K562 treated with DMSO at 1 percent for 12 hours (cell line): Measurements from ENCODE around the gene PATE3. TPM values are rescaled to one million over a fixed set of nuclear protein-coding genes. Genes with fewer than 3 reads are reported as not detected.

Experiments used
- total RNA-seq: library from RNA; unstranded; fragments of 300-600 nt; gene quantifications from 2 replicates; pipeline ENCODE4 v1.2.3, GENCODE V29; 2022; ENCODE audit not compliant: insufficient read depth

Gene PATE3
- not detected in 2 replicates for total RNA-seq

GRCh38 chr11:125787827-125788226 is at the start of gene PATE3:
Gene PATE3, plus strand, starts transcription at chr11:125788127. Its CDS starts 25 bp downstream, at chr11:125788152.

GRCh38 chr11:125745979-125746378 is 41.9 kb upstream of the PATE3 start, which contains the start of gene PATE1:
Gene PATE1, plus strand, starts transcription at chr11:125746279. Its CDS starts 26 bp downstream, at chr11:125746305.

GRCh38 chr11:125778728-125779127 is 9.2 kb upstream of the PATE3 start, which contains the start of gene PATE2:
Gene PATE2, minus strand, starts transcription at chr11:125778828. Its CDS starts 55 bp downstream, at chr11:125778773.

GRCh38 chr11:125833016-125833415 is 45.1 kb downstream of the PATE3 start, which contains the start of gene PATE4:
Gene PATE4, plus strand, starts transcription at chr11:125833316. Its CDS starts 44 bp downstream, at chr11:125833360.

Other genes with a start within 250 kb of the PATE3 start
- 84.6 and 143 TPM in 2 replicates for gene EI24, start 218.7 kb upstream of the PATE3 start, total RNA-seq
- gene STT3A, start 195.3 kb upstream of the PATE3 start, total RNA-seq: 73.7 and 167 TPM in 2 replicates
- gene CHEK1, start 163.0 kb upstream of the PATE3 start, total RNA-seq: 55.9 and 98.7 TPM in 2 replicates
- 0.50 TPM in 1 of 2 replicates, not detected in the other for gene ACRV1, start 107.3 kb upstream of the PATE3 start, total RNA-seq
- gene PATE1, start 41.8 kb upstream of the PATE3 start, total RNA-seq: not detected in 2 replicates
- not detected in 2 replicates for gene PATE2, start 9.3 kb upstream of the PATE3 start, total RNA-seq
- not detected in 2 replicates for gene PATE4, start 45.2 kb downstream of the PATE3 start, total RNA-seq
- 5.4 and 10.0 TPM in 2 replicates for gene HYLS1, start 99.5 kb downstream of the PATE3 start, total RNA-seq
- gene PUS3, start 115.1 kb downstream of the PATE3 start, total RNA-seq: 8.4 and 11.3 TPM in 2 replicates
- gene DDX25, start 116.4 kb downstream of the PATE3 start, total RNA-seq: not detected in 2 replicates
- not detected in 2 replicates for gene VSIG10L2, start 157.9 kb downstream of the PATE3 start, total RNA-seq